Skin of body (tissue), 2 donors: ENCODE data around the gene MVK. TPM values are rescaled to one million over a fixed set of nuclear protein-coding genes. Genes with fewer than 3 reads are reported as not detected.

Experiments used
- DNase-seq: peaks from one replicate; lab custom pipeline; 2025; lab: John Stamatoyannopoulos, UW
- total RNA-seq: library from RNA; depleted of rRNA; stranded (reverse); fragments of >200 nt; gene quantifications from one replicate; pipeline ENCODE4 v1.2.3, GENCODE V29; 2014

Gene MVK
- total RNA-seq = 12.3 TPM

GRCh38 chr12:109573029-109573913, at the start of gene MVK, which contains the start of gene MMAB:
MVK (plus strand) TSS chr12:109573794; CDS start chr12:109574823, 1,029 bp downstream.
MMAB (minus strand) TSS chr12:109573504; CDS start chr12:109573480, 24 bp downstream.
- peak; percentile 99 for DNase-seq

- no peak for DNase-seq
Observed at GRCh38 chr12:109524466-109525278, 48.9 kb upstream of the MVK start.

DNA sequence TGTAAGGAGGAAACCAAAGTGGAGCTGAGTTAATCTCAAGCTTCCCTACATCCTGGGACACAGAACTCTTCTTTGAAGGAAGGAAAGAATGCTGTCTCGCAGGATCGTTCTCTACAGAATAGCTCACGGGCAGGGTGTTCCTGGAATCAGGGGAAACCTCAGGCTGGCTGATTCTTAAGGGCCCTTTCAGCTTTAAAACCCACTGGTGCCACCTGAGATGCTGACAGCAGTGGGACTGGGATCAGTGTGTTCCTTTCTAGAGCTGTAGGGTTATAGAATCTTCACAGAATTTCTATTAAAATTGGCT, 48.4 kb upstream of the MVK start:
- DNase-seq = no peak

GRCh38 chr12:109527489-109528123, 46.0 kb upstream of the MVK start:
- DNase-seq = no peak

DNA sequence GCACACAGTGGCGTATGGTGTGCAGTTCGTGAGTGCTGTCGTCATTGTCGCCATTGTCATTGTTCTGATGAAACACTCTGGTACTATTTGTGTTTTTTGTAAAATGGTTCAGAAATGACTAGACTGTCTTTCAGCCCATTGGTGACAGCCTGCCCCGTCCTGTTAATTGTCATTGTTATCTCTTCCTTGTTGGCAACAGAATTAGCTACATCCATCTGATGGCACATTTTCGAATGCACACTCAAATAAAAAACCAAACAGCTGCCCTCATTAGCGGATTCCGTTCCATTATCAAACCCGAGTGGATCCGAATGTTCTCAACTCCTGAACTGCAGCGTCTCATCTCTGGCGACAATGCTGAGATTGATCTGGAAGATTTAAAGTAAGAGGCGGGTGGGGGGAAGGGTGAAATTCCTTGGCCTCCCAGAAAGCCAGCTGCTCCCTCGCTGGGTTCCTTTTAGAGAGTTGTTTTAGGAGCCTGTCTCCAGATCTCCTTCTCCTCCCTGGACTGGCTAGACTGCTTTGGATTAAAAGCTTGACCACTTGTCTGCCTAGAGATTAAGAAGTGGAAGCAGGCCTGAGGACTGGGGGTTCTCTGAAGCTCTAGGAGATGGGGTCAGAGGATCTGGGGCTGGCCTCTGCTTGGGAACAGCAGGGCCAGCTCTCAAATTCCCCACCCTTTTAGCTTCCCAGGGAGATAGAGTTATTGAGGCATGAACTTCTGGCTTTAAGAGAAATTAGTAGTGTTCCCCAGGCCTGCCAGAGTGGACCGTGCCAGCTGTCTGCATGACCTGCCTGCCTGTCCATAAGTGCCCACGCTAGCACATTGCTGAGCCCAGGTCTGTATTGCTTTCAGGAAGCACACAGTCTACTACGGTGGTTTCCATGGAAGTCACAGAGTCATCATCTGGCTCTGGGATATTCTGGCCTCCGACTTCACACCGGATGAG, 43.6 kb upstream of the MVK start:
- DNase-seq = no peak

GRCh38 chr12:109531411-109531810, 42.2 kb upstream of the MVK start:
- DNase-seq = no peak

DNA sequence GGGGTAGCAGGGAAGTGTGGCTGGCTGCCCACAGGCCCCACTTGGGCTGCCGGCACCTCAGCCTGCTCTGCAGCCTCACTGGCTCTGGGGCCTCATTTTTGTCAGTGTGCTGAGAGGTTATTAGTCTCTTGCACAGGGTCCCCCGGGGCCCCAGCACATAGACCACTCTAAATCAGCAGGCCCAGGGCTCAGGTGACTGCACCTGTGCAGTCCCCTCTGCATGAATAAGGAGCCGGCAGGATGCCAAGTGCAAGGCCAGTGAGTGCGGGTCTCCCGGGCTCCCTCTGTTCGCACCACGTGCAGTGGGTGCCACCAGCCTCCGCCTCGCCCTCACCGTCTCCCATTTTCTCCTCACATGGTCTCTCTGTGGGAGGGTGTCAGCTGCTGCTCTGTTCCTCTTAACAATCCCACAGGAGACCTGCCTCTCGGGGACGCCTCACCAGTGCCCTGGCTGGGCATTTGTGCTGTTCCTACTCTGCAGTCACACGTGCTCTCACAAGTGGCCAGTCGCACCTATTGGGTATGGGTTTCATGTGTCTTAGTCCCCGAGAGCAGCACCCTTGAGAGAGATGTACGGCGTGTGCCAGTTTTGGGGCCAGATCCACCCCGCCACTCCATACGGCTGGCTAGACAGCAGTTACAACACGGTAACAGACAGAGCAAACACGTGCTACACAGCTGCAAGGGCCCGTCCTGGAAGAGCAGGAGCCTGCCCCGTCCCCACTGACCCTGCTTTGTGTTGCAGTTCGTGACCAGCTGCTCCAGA, 40.7 kb upstream of the MVK start:
- no peak for DNase-seq

- DNase-seq = no peak
Observed at GRCh38 chr12:109533487-109533740, 40.2 kb upstream of the MVK start.

- no peak for DNase-seq
Observed at GRCh38 chr12:109534456-109534855, 39.1 kb upstream of the MVK start.

DNA sequence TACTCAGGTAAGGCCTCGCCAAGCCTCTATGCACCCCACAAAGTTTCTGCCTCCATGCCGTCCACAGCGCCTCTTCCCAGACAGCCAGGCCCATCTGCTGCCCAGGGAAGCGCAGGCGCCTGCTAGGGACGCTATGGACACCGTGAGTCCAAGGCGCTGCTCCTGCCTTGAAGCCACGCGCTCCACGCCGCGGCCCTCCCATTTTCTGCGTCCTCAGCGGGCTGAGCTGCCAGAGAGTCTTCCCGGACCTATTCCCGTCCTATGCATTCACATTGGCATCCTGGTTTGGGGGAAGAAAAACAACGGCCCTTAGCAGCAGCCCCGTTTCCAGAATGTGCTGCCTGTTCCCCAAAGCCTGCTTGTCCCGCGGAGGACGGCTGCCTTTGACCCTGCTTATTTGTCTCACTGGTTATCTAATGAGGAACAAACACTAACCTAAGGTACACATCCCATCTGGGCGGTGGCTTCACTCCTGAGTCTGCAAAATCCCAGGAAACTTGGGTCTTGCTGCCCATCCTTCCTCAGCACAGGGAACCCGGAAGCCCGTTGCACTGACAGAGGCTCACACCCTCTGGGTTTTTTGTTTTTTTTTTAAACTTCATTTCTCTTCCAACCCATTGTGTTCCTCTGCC, 38.2 kb upstream of the MVK start:
- DNase-seq = no peak

- DNase-seq = no peak
Observed at GRCh38 chr12:109535863-109536250, 37.7 kb upstream of the MVK start.

DNA sequence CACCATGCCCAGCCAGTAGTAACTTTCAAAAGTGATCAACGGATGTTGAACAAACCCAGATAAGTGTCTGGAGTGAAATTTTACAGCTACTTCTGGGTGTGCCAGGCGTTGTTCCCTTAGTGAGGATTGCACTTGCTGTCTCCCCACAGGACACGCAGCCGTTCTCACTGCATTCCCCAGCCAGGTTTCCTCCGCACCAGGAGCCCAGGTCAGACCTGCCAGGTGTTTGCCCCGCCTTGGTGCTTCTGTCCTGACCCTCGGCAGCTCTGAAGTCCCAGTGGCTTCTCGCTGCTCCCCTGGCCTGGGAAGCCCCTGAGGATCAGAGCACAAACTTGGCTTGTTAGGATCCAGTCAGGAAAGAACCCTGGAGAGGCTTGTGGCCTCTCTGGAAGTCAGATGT, 36.5 kb upstream of the MVK start:
- DNase-seq = no peak

DNA sequence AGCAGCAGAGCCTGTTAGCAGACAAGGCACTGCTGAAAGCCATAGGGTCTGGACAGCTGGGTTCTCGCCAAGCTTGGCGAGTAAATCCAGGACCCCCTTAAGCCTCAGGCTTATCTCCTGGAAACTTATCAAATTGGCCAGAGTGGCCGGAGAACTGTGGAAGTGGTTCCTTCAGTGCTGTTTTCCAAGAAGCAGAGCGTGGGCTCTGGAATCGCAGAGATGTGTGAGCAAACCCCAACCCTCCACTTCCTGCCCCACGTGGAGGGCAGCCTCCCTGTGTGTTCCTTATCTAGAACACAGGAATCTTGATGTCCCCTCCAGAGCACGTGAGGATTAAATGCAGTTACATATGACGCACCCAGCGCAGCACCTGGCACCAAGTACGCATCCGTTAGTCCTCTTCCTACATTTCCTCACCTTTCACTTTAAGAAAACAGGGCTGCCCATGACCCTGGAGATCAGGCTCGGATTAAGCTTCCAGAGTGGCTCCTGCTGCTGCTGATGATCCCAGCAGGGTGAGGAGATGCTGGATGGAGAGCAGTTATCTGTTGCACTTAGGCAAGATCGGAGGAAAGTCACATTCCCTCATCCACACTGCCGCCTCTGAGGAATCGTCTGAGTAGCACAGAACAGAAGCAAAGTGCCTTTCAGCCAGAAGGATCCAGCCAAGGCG, 35.3 kb upstream of the MVK start:
- DNase-seq = no peak

DNA sequence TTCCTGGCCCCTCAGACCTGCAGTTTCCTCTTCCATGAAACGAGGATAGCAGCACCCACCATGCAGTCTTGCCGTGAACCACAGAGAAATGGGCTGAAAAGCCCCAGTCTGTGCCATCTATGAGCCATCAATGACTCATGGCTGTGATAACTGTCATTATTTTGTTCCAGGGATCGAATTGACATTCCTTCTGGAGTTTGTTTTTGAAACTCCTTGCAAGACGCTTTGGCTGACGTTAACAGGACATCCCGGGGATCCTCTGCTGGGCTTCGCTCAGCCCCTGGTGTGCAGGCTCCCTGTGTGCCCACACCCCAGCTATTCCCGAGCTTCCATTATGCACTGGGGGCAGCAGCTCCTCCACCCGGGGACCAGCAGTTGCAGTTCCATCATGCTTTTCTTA, 34.1 kb upstream of the MVK start:
- no peak for DNase-seq

GRCh38 chr12:109540526-109541412, 32.8 kb upstream of the MVK start:
- DNase-seq = no peak

DNA sequence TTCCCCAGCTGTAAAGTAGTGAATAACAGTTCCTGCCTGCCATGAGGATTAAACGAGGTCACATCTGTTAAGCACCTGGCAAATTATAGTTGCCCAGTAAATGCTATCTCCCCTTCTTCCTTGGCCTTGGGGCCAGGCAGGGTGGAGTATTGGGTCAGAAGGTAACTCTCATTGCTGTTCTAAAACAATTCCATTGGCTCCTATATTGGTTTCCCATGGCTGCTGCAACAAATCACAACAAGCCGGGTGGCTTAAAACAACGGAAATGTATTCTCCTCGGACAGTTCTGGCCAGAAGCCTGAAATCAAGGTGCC, 32.2 kb upstream of the MVK start:
- DNase-seq = no peak

- DNase-seq = no peak
Observed at GRCh38 chr12:109542014-109542413, 31.6 kb upstream of the MVK start.

- no peak for DNase-seq
Observed at GRCh38 chr12:109542876-109543275, 30.7 kb upstream of the MVK start.
